ENCODE data around the gene ABHD17A.

Gene ABHD17A

GRCh38 chr19:1910177-1910576 is 24.9 kb upstream of the ABHD17A start:
- Histone ChIP-seq H3K4me3 (ENCODE audit: extremely low read depth, insufficient read depth, low read length, poor library complexity, severe bottlenecking) (no peak overlapping the region), H3K9me3 (ENCODE audit: control insufficient read depth, low read length) (no peaks in the 10 kb centered on the region), H3K27ac (ENCODE audit: low read depth, low read length, severe bottlenecking) (no peak overlapping the region), H3K36me3 (ENCODE audit: control insufficient read depth, insufficient read depth, low read length) (peaks cover 55% of the 10 kb centered on the region), H3K4me1 (ENCODE audit: control insufficient read depth, insufficient read depth, low read length, poor library complexity, severe bottlenecking) (peaks cover 8% of the 10 kb centered on the region)
- WGBS, 2 experiments (ENCODE audit: insufficient coverage in 2 of 2): 93 to 96% methylated on average over 9 to 10 of the region's 10 CpGs

- WGBS, 2 experiments (ENCODE audit: insufficient coverage in 2 of 2): 93 to 97% methylated on average over 6 to 7 of the region's 10 CpGs
- Histone ChIP-seq H3K36me3 (ENCODE audit: control insufficient read depth, insufficient read depth, low read length) (peaks cover 51% of the 10 kb centered on the region), H3K4me1 (ENCODE audit: control insufficient read depth, insufficient read depth, low read length, poor library complexity, severe bottlenecking) (peaks cover 8% of the 10 kb centered on the region), H3K9me3 (ENCODE audit: control insufficient read depth, low read length) (no peaks in the 10 kb centered on the region), H3K27ac (ENCODE audit: low read depth, low read length, severe bottlenecking) (no peak overlapping the region), H3K4me3 (ENCODE audit: extremely low read depth, insufficient read depth, low read length, poor library complexity, severe bottlenecking) (no peak overlapping the region)
These were observed 24.4 kb upstream of the ABHD17A start for GRCh38 chr19:1909761-1910080.

- 96 to 97% methylated on average over 13 of the region's 13 CpGs for WGBS, 2 experiments (ENCODE audit: insufficient coverage in 2 of 2)
- Histone ChIP-seq H3K4me3 (ENCODE audit: extremely low read depth, insufficient read depth, low read length, poor library complexity, severe bottlenecking) (no peak overlapping the region), H3K9me3 (ENCODE audit: control insufficient read depth, low read length) (no peaks in the 10 kb centered on the region), H3K36me3 (ENCODE audit: control insufficient read depth, insufficient read depth, low read length) (peaks cover 37% of the 10 kb centered on the region), H3K27ac (ENCODE audit: low read depth, low read length, severe bottlenecking) (no peak overlapping the region), H3K4me1 (ENCODE audit: control insufficient read depth, insufficient read depth, low read length, poor library complexity, severe bottlenecking) (peaks cover 14% of the 10 kb centered on the region)
These were observed 23.0 kb upstream of the ABHD17A start for GRCh38 chr19:1908364-1908678.

GRCh38 chr19:1907563-1908363 is 22.5 kb upstream of the ABHD17A start:
- no peak overlapping the region for H3K27ac ChIP-seq (ENCODE audit: low read depth, low read length, severe bottlenecking)
- peaks cover 32% of the 10 kb centered on the region for H3K36me3 ChIP-seq (ENCODE audit: control insufficient read depth, insufficient read depth, low read length)
- H3K4me3 ChIP-seq (ENCODE audit: extremely low read depth, insufficient read depth, low read length, poor library complexity, severe bottlenecking): no peak overlapping the region
- no peaks in the 10 kb centered on the region for H3K9me3 ChIP-seq (ENCODE audit: control insufficient read depth, low read length)
- 92 to 97% methylated on average over 33 to 40 of the region's 43 CpGs for WGBS, 2 experiments (ENCODE audit: insufficient coverage in 2 of 2)
- peaks cover 14% of the 10 kb centered on the region for H3K4me1 ChIP-seq (ENCODE audit: control insufficient read depth, insufficient read depth, low read length, poor library complexity, severe bottlenecking)

- WGBS, 2 experiments (ENCODE audit: insufficient coverage in 2 of 2): 89 to 94% methylated on average over 6 to 9 of the region's 10 CpGs
- H3K9me3 ChIP-seq (ENCODE audit: control insufficient read depth, low read length): no peaks in the 10 kb centered on the region
- H3K4me1 ChIP-seq (ENCODE audit: control insufficient read depth, insufficient read depth, low read length, poor library complexity, severe bottlenecking): peaks cover 14% of the 10 kb centered on the region
- no peak overlapping the region for H3K4me3 ChIP-seq (ENCODE audit: extremely low read depth, insufficient read depth, low read length, poor library complexity, severe bottlenecking)
- H3K27ac ChIP-seq (ENCODE audit: low read depth, low read length, severe bottlenecking): no peak overlapping the region
- H3K36me3 ChIP-seq (ENCODE audit: control insufficient read depth, insufficient read depth, low read length): peaks cover 27% of the 10 kb centered on the region
These were observed 21.8 kb upstream of the ABHD17A start for GRCh38 chr19:1906985-1907562.

- no peaks in the 10 kb centered on the region for H3K9me3 ChIP-seq (ENCODE audit: control insufficient read depth, low read length)
- 83 to 92% methylated on average over 12 to 14 of the region's 15 CpGs for WGBS, 2 experiments (ENCODE audit: insufficient coverage in 2 of 2)
- peak overlapping the region; percentile 60 for H3K4me3 ChIP-seq (ENCODE audit: extremely low read depth, insufficient read depth, low read length, poor library complexity, severe bottlenecking)
- H3K36me3 ChIP-seq (ENCODE audit: control insufficient read depth, insufficient read depth, low read length): peaks cover 20% of the 10 kb centered on the region
- H3K4me1 ChIP-seq (ENCODE audit: control insufficient read depth, insufficient read depth, low read length, poor library complexity, severe bottlenecking): peaks cover 14% of the 10 kb centered on the region
- peak overlapping the region; percentile 89 for H3K27ac ChIP-seq (ENCODE audit: low read depth, low read length, severe bottlenecking)
These were observed 20.6 kb upstream of the ABHD17A start for GRCh38 chr19:1905863-1906375.

- 1% methylated on average over 81 to 89 of the region's 92 CpGs for WGBS, 2 experiments (ENCODE audit: insufficient coverage in 2 of 2)
- Histone ChIP-seq H3K27ac (ENCODE audit: low read depth, low read length, severe bottlenecking) (peak within 1 kb of the TSS; percentile 89), H3K36me3 (ENCODE audit: control insufficient read depth, insufficient read depth, low read length) (peaks cover 20% of the 10 kb centered on the region)
These were observed 20.0 kb upstream of the ABHD17A start, which contains the start of the genes ADAT3 and SCAMP4 for GRCh38 chr19:1905110-1905862. ADAT3 (plus strand) TSS chr19:1905399; CDS start chr19:1912048, 6,649 bp downstream. SCAMP4 (plus strand) TSS chr19:1905399; CDS start chr19:1915020, 9,621 bp downstream.

GRCh38 chr19:1904860-1905109 is 19.5 kb upstream of the ABHD17A start:
- peak overlapping the region; percentile 60 for H3K4me3 ChIP-seq (ENCODE audit: extremely low read depth, insufficient read depth, low read length, poor library complexity, severe bottlenecking)
- peak overlapping the region; percentile 89 for H3K27ac ChIP-seq (ENCODE audit: low read depth, low read length, severe bottlenecking)
- peaks cover 15% of the 10 kb centered on the region for H3K36me3 ChIP-seq (ENCODE audit: control insufficient read depth, insufficient read depth, low read length)
- peaks cover 14% of the 10 kb centered on the region for H3K4me1 ChIP-seq (ENCODE audit: control insufficient read depth, insufficient read depth, low read length, poor library complexity, severe bottlenecking)
- H3K9me3 ChIP-seq (ENCODE audit: control insufficient read depth, low read length): no peaks in the 10 kb centered on the region
- WGBS, 2 experiments (ENCODE audit: insufficient coverage in 2 of 2): 52 to 56% methylated on average over 8 of the region's 8 CpGs

More at GRCh38 chr19:1905110-1905862, 20.0 kb upstream of the ABHD17A start, which contains the start of the genes ADAT3 and SCAMP4:
- peaks cover 14% of the 10 kb centered on the region for H3K4me1 ChIP-seq (ENCODE audit: control insufficient read depth, insufficient read depth, low read length, poor library complexity, severe bottlenecking)
- no peaks in the 10 kb centered on the region for H3K9me3 ChIP-seq (ENCODE audit: control insufficient read depth, low read length)
- peak within 1 kb of the TSS; percentile 60 for H3K4me3 ChIP-seq (ENCODE audit: extremely low read depth, insufficient read depth, low read length, poor library complexity, severe bottlenecking)

- Histone ChIP-seq H3K9me3 (ENCODE audit: control insufficient read depth, low read length) (no peaks in the 10 kb centered on the region), H3K36me3 (ENCODE audit: control insufficient read depth, insufficient read depth, low read length) (peaks cover 10% of the 10 kb centered on the region), H3K4me1 (ENCODE audit: control insufficient read depth, insufficient read depth, low read length, poor library complexity, severe bottlenecking) (peaks cover 14% of the 10 kb centered on the region), H3K4me3 (ENCODE audit: extremely low read depth, insufficient read depth, low read length, poor library complexity, severe bottlenecking) (no peak overlapping the region), H3K27ac (ENCODE audit: low read depth, low read length, severe bottlenecking) (no peak overlapping the region)
- WGBS, 2 experiments (ENCODE audit: insufficient coverage in 2 of 2): 88 to 89% methylated on average over 5 to 6 of the region's 6 CpGs
These were observed 17.6 kb upstream of the ABHD17A start for GRCh38 chr19:1902923-1903322.

- H3K9me3 ChIP-seq (ENCODE audit: control insufficient read depth, low read length): no peaks in the 10 kb centered on the region
- no peak overlapping the region for H3K4me3 ChIP-seq (ENCODE audit: extremely low read depth, insufficient read depth, low read length, poor library complexity, severe bottlenecking)
- peaks cover 10% of the 10 kb centered on the region for H3K36me3 ChIP-seq (ENCODE audit: control insufficient read depth, insufficient read depth, low read length)
- H3K27ac ChIP-seq (ENCODE audit: low read depth, low read length, severe bottlenecking): no peak overlapping the region
- WGBS, 2 experiments (ENCODE audit: insufficient coverage in 2 of 2): 93 to 95% methylated on average over 16 of the region's 16 CpGs
- H3K4me1 ChIP-seq (ENCODE audit: control insufficient read depth, insufficient read depth, low read length, poor library complexity, severe bottlenecking): peaks cover 10% of the 10 kb centered on the region
These were observed 16.7 kb upstream of the ABHD17A start for GRCh38 chr19:1901940-1902404.

Data from mesodermal cell (in vitro differentiated cells).